ENCODE measurements around the gene FIP1L1. TPM values are rescaled to one million over a fixed set of nuclear protein-coding genes. Genes with fewer than 3 reads are reported as not detected.

The FIP1L1 gene
- total RNA-seq, 1 experiment from 2014 or later = 68.0 TPM

DNA sequence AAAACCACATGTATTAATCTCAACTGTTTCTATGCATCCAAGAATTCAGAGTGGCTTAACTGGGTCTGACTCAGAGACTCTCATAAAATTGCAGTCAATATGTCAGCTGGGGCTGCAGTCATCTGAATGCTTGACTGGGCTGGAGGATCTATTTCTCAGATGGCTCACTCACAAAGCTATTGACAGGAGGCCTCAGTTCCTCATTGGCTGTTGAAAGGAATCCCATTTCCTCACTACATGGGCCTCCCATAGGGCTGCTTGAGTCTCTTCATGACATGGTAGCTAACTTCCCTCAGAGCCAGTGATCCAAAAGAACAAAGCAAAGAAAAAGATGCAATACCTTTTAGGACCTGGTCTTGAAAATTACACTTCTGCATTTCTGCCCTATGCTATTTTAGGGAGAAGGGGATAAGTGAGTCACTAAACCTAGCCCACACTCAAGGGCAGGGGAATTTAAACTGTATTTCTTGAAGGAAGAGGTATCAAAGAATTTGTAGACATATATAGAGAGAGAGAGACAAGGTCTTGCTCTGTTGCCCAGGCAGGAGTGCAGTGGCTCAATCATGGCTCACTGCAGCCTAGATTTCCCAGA is 21.4 kb upstream of the FIP1L1 start:
- Histone ChIP-seq H3K23me2 (ENCODE audit: insufficient read length, low read depth, low read length, poor library complexity, severe bottlenecking) (no peaks in the 10 kb centered on the region), H3K56ac (ENCODE audit: insufficient read length, low read depth, low read length) (no peak overlapping the region), H2BK5ac (ENCODE audit: insufficient read length, low read length) (no peak overlapping the region), H4K8ac (replicated peaks; ENCODE audit: insufficient read length, low read depth, low read length) (no peak overlapping the region), H4K91ac (ENCODE audit: insufficient read length, low read depth, low read length) (no peak overlapping the region), H3K79me1 (ENCODE audit: insufficient read depth, low read depth, low read length, poor library complexity, severe bottlenecking) (no peaks in the 10 kb centered on the region), H3K4me2 (ENCODE audit: insufficient read depth, insufficient read length, low read length) (no peak overlapping the region), H3K79me2 (ENCODE audit: insufficient read depth, low read length) (no peaks in the 10 kb centered on the region), H3T11ph (ENCODE audit: low read length) (no peak overlapping the region), H2AK5ac (ENCODE audit: insufficient read length, low read length) (no peak overlapping the region), H3K27me3 (ENCODE audit: insufficient read depth, low read length) (no peaks in the 10 kb centered on the region), H2AFZ (ENCODE audit: low read length) (no peak overlapping the region), H4K20me1 (ENCODE audit: control insufficient read depth, insufficient read depth, insufficient read length) (no peaks in the 10 kb centered on the region), H3K4me1 (ENCODE audit: insufficient read depth, low read length) (no peaks in the 10 kb centered on the region), H2BK15ac (ENCODE audit: low read depth, low read length) (no peak overlapping the region), H3K27ac (ENCODE audit: insufficient read length, low read depth, low read length) (no peak overlapping the region), H3K9me3 (ENCODE audit: control insufficient read depth, low read depth, low read length) (no peaks in the 10 kb centered on the region), H4K5ac (ENCODE audit: insufficient read length, low read depth, low read length) (no peak overlapping the region), H3K18ac (ENCODE audit: insufficient read length, low read depth, low read length) (no peak overlapping the region), H2BK20ac (ENCODE audit: low read depth, low read length, poor library complexity, severe bottlenecking) (no peak overlapping the region), H3K4ac (ENCODE audit: low read depth, low read length) (no peak overlapping the region), H3K23ac (ENCODE audit: insufficient read length, low read depth, low read length) (no peak overlapping the region), H3K14ac (ENCODE audit: insufficient read depth, low read length) (no peak overlapping the region), H2BK120ac (ENCODE audit: low read depth, low read length, poor library complexity, severe bottlenecking) (no peak overlapping the region), H2BK12ac (ENCODE audit: insufficient read length, low read depth, low read length) (no peak overlapping the region), H3K9ac (ENCODE audit: extremely low read depth, insufficient read length, low read length) (no peak overlapping the region)
- no peak overlapping the region for H3K4me3 Mint-ChIP-seq
- H3K36me3 Mint-ChIP-seq (ENCODE audit: insufficient read depth in 1 of 3, low read depth in 3 of 3) = peaks cover 0 to 16% (median 15%) of the 10 kb centered on the region in 3 experiments; a peak in 5 of 7 replicates
- peaks cover 3% of the 10 kb centered on the region in 2 experiments; a peak in 3 of 4 replicates for H3K4me1 Mint-ChIP-seq
- peaks cover 9 to 11% of the 10 kb centered on the region in 2 experiments; a peak in 4 of 5 replicates for H3K9me3 Mint-ChIP-seq
- H3K27ac Mint-ChIP-seq = no peak overlapping the region
- TF ChIP-seq, protein P1, sequence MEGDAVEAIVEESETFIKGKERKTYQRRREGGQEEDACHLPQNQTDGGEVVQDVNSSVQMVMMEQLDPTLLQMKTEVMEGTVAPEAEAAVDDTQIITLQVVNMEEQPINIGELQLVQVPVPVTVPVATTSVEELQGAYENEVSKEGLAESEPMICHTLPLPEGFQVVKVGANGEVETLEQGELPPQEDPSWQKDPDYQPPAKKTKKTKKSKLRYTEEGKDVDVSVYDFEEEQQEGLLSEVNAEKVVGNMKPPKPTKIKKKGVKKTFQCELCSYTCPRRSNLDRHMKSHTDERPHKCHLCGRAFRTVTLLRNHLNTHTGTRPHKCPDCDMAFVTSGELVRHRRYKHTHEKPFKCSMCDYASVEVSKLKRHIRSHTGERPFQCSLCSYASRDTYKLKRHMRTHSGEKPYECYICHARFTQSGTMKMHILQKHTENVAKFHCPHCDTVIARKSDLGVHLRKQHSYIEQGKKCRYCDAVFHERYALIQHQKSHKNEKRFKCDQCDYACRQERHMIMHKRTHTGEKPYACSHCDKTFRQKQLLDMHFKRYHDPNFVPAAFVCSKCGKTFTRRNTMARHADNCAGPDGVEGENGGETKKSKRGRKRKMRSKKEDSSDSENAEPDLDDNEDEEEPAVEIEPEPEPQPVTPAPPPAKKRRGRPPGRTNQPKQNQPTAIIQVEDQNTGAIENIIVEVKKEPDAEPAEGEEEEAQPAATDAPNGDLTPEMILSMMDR (conservative IDR thresholded peaks at IDR 0.05) = no peak
- no peaks in the 10 kb centered on the region for H3K27me3 Mint-ChIP-seq (ENCODE audit: low read depth)
- no peak for DNase-seq

Measured in H9 (cell line).